K562 (cell line): ENCODE results near the gene U2SURP. TPM values are rescaled to one million over a fixed set of nuclear protein-coding genes. Genes with fewer than 3 reads are reported as not detected.

ENCODE experiments used
- CAMTA2 ChIP-seq: fragments of 250-450 bp; sonication (Bioruptor Pico); conservative IDR thresholded peaks from 2 replicates; pipeline ENCODE4 v1.5.1; 2022
- CTCF ChIP-seq, 3 experiments: IDR thresholded peaks in 2 of 3; conservative IDR thresholded peaks in 1 of 3; 2 replicates each; pipeline ENCODE4 v1.5.1; 2011 to 2012; ENCODE audit warnings: low read length in 3 of 3, mild to moderate bottlenecking in 3 of 3, control low read depth in 2 of 3, improper control_type of control experiment in 1 of 3, inconsistent platforms in 1 of 3, low read depth in 1 of 3, mixed read lengths in 1 of 3, moderate library complexity in 1 of 3; ENCODE audit not compliant: insufficient read depth in 2 of 3
- E2F3 ChIP-seq: fragments of 250-450 bp; sonication (Bioruptor Pico); IDR thresholded peaks from 2 replicates; pipeline ENCODE4 v1.4.0; 2020; ENCODE audit warnings: mild to moderate bottlenecking
- FOXA1 ChIP-seq: fragments of 450-650 bp; IDR thresholded peaks from 2 replicates; pipeline ENCODE4 v1.6.1; 2016; ENCODE audit warnings: mild to moderate bottlenecking, borderline replicate concordance
- FOXM1 ChIP-seq, 2 experiments: fragments of 450-650 bp in 1 of 2; sonication (generic) in 1 of 2; formaldehyde crosslinking in 1 of 2; IDR thresholded peaks; 2 replicates each; pipeline versions ENCODE4 v1.6.1 to v1.9.0; 2017 to 2022; ENCODE audit warnings: low read depth in 2 of 2, mild to moderate bottlenecking in 2 of 2, missing genetic modification reagents in 1 of 2, moderate library complexity in 1 of 2
- HOMEZ ChIP-seq: fragments of 250-450 bp; sonication (Bioruptor Pico); IDR thresholded peaks from 2 replicates; pipeline ENCODE4 v1.4.0; 2020; ENCODE audit warnings: mild to moderate bottlenecking, moderate library complexity
- MYBL2 ChIP-seq, 2 experiments: fragments of 450-650 bp in 1 of 2; sonication (generic) in 1 of 2; formaldehyde crosslinking in 1 of 2; IDR thresholded peaks; 2 replicates each; pipeline versions ENCODE4 v1.6.1 to v1.8.1; 2017 to 2022; ENCODE audit warnings: borderline replicate concordance in 1 of 2, inconsistent platforms in 1 of 2, low read depth in 1 of 2, mild to moderate bottlenecking in 1 of 2, missing genetic modification reagents in 1 of 2, moderate library complexity in 1 of 2
- RAD21 ChIP-seq, 2 experiments: fragments of 250-450 bp in 1 of 2; fragments of 450-650 bp in 1 of 2; sonication (Bioruptor Pico) in 1 of 2; formaldehyde crosslinking in 1 of 2; IDR thresholded peaks in 1 of 2; conservative IDR thresholded peaks in 1 of 2; 2 replicates each; pipeline versions ENCODE4 v1.4.0 to v1.8.0; 2020 to 2022; ENCODE audit warnings: mild to moderate bottlenecking in 2 of 2, moderate library complexity in 1 of 2
- RBM22 ChIP-seq: fragments of 200-400 bp; formaldehyde crosslinking; IDR thresholded peaks from 2 replicates; pipeline ENCODE4 v1.6.1; 2018; ENCODE audit warnings: low read length, low read depth; ENCODE audit not compliant: poor library complexity, severe bottlenecking
- SMAD2 ChIP-seq: fragments of 150-350 bp; IDR thresholded peaks from 2 replicates; pipeline ENCODE4 v1.6.1; 2014; ENCODE audit warnings: low read depth, mild to moderate bottlenecking, low read length
- SP1 ChIP-seq: sonication (generic); formaldehyde crosslinking; IDR thresholded peaks from 2 replicates; pipeline ENCODE4 v1.8.1; 2022; ENCODE audit warnings: mild to moderate bottlenecking, missing genetic modification reagents
- SUPT5H ChIP-seq: fragments of 450-650 bp; IDR thresholded peaks from 2 replicates; pipeline ENCODE4 v1.6.1; 2016
- TAF7 ChIP-seq: fragments of 450-650 bp; IDR thresholded peaks from 2 replicates; pipeline ENCODE4 v1.6.1; 2016; ENCODE audit warnings: missing genetic modification characterization, missing compliant biosample characterization
- TRIM25 ChIP-seq: fragments of 450-650 bp; IDR thresholded peaks from 2 replicates; pipeline ENCODE4 v1.7.0; 2016; ENCODE audit warnings: borderline replicate concordance
- ZC3H8 ChIP-seq: fragments of 450-650 bp; IDR thresholded peaks from 2 replicates; pipeline ENCODE4 v1.6.1; 2017
- ZNF184 ChIP-seq: sonication (generic); formaldehyde crosslinking; IDR thresholded peaks from 2 replicates; pipeline ENCODE4 v1.5.0; 2020; ENCODE audit warnings: missing genetic modification reagents
- ZNF232 ChIP-seq: sonication (generic); formaldehyde crosslinking; IDR thresholded peaks from 2 replicates; pipeline ENCODE4 v1.8.0; 2022; ENCODE audit warnings: mild to moderate bottlenecking, missing genetic modification reagents
- ZNF507 ChIP-seq: conservative IDR thresholded peaks from 2 replicates; pipeline ENCODE4 v1.6.1; 2017; ENCODE audit warnings: missing genetic modification characterization, missing compliant biosample characterization
- polyA plus RNA-seq, 8 experiments: library from polyadenylated mRNA; depleted of rRNA in 4 of 8; stranded (reverse) in 5 of 8; unstranded in 3 of 8; fragments of >200 nt; fragmentation: Nextera tagmentation in 2 of 8; fragmentation: Illumina TruSeq in 1 of 8; extraction: Ambion mirVana in 2 of 8; extraction: Trizol in 1 of 8; gene quantifications; 2 replicates each; pipeline versions ENCODE4 v1.2.1 to v1.2.3, GENCODE V29; 2011 to 2014; ENCODE audit warnings: inconsistent platforms in 1 of 8, missing spikeins in 1 of 8
- total RNA-seq, 7 experiments: library from RNA; depleted of rRNA in 6 of 7; stranded (reverse); fragments of >200 nt in 6 of 7; fragmentation: Illumina TruSeq in 2 of 7; extraction: Trizol in 2 of 7; gene quantifications; 2 replicates each; pipeline versions ENCODE4 v1.2.1 to v1.2.3, GENCODE V29; 2011 to 2021; ENCODE audit warnings: low replicate concordance in 1 of 7

The U2SURP gene
- total and polyA plus RNA-seq, 9 of the 15 experiments (the other 6 are each of a cell fraction or from before 2014, with no cell fraction given) = 128 to 322 (median 191) TPM

GRCh38 chr3:142987080-142987700 is 14.2 kb upstream of the U2SURP start (continued):
- no peak for TF ChIP-seq HOMEZ (CRISPR knock-in tag)
- no peak for TF ChIP-seq ZC3H8
- TF ChIP-seq ZNF232 (CRISPR knock-in tag) = no peak
- TF ChIP-seq FOXA1 = no peak
- TF ChIP-seq MYBL2 (IDR thresholded peaks at IDR 0.05; ENCODE audit: low read depth) = no peak
- TF ChIP-seq MYBL2 (CRISPR knock-in tag; IDR thresholded peaks at IDR 0.05; ENCODE audit: borderline replicate concordance) = no peak
- peak; percentile 50 to 77 (median 52); a peak in 4 of 6 replicates for TF ChIP-seq CTCF (IDR thresholded peaks at IDR 0.05 in 2 of 3, conservative IDR thresholded peaks at IDR 0.05 in 1 of 3; ENCODE audit: insufficient read depth in 2 of 3, low read depth in 1 of 3, low read length in 3 of 3)
- no peak for TF ChIP-seq SMAD2
- no peak for TF ChIP-seq ZNF507 (tag)
- TF ChIP-seq CAMTA2 (CRISPR knock-in tag) = no peak
- no peak for TF ChIP-seq TAF7 (tag)
- peak; percentile 73 to 83 for TF ChIP-seq RAD21 (CRISPR knock-in tag; conservative IDR thresholded peaks at IDR 0.05 in 1 of 2, IDR thresholded peaks at IDR 0.05 in 1 of 2)
- no peak for TF ChIP-seq E2F3 (CRISPR knock-in tag)
- TF ChIP-seq RBM22 = no peak
- no peak for TF ChIP-seq ZNF184 (CRISPR knock-in tag)
- no peak for TF ChIP-seq SUPT5H
- no peak for TF ChIP-seq FOXM1 (IDR thresholded peaks at IDR 0.05; ENCODE audit: low read depth)
- no peak for TF ChIP-seq FOXM1 (CRISPR knock-in tag; IDR thresholded peaks at IDR 0.05; ENCODE audit: low read depth)
- no peak for TF ChIP-seq SP1 (CRISPR knock-in tag)
- no peak for TF ChIP-seq TRIM25
